ENCODE data around the gene SASH1. TPM values are rescaled to one million over a fixed set of nuclear protein-coding genes. Genes with fewer than 3 reads are reported as not detected.

SASH1 gene
- total RNA-seq, 6 experiments from 2014 or later, result 66.0 to 91.4 (median 88.4) TPM

- Mint-ChIP-seq H3K4me1 (ENCODE audit: low read depth) (peaks cover 85% of the 10 kb centered on the region), H3K4me3 (no peak overlapping the region), H3K27me3 (ENCODE audit: insufficient read depth) (no peaks in the 10 kb centered on the region), H3K36me3 (ENCODE audit: low read depth) (peaks cover 23% of the 10 kb centered on the region; the same call in 1 of the 2 replicates), H3K27ac (peak overlapping the region; percentile 19; the same call in 1 of the 2 replicates), H3K9me3 (no peaks in the 10 kb centered on the region)
- DNase-seq, result no peak
- TF ChIP-seq CTCF (IDR thresholded peaks at IDR 0.05), result no peak
These were observed 33.3 kb upstream of the SASH1 start for GRCh38 chr6:148309301-148309700.

- Mint-ChIP-seq H3K9me3 (no peaks in the 10 kb centered on the region), H3K27me3 (ENCODE audit: insufficient read depth) (no peaks in the 10 kb centered on the region), H3K4me3 (no peak overlapping the region), H3K36me3 (ENCODE audit: low read depth) (peaks cover 9% of the 10 kb centered on the region; the same call in 1 of the 2 replicates), H3K4me1 (ENCODE audit: low read depth) (peaks cover 59% of the 10 kb centered on the region), H3K27ac (peak overlapping the region; percentile 34)
- no peak for TF ChIP-seq CTCF (IDR thresholded peaks at IDR 0.05)
- DNase-seq, result peak; percentile 16
These were observed 30.5 kb upstream of the SASH1 start for GRCh38 chr6:148311966-148312669.

DNA sequence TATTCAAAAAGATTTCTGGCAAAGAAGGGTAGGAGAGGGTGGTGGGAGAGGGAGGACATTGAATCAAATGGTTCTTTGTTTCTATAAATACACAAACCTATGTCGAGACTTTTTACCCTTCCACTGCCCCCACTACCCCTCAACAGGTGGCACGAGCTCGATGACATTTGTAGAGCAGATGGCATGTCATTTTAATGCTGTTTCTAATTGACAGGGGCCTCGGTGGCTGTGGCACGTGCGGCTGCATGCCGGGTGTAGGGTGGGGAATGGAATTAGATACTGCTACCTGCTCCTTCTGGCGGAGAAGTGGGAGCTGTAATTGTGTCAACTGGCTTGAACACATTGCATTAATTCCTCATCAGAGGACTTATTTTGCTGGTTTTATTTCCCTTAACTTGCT lies 29.1 kb upstream of the SASH1 start:
- Mint-ChIP-seq H3K4me3 (no peak overlapping the region), H3K27ac (peak overlapping the region; percentile 59), H3K4me1 (ENCODE audit: low read depth) (peaks cover 48% of the 10 kb centered on the region), H3K9me3 (no peaks in the 10 kb centered on the region), H3K27me3 (ENCODE audit: insufficient read depth) (no peaks in the 10 kb centered on the region), H3K36me3 (ENCODE audit: low read depth) (0 out of 2 replicates have a peak, but pooled peaks cover 5% of the 10 kb centered on the region)
- no peak for TF ChIP-seq CTCF (IDR thresholded peaks at IDR 0.05)
- DNase-seq, result no peak

GRCh38 chr6:148316308-148316707 lies 26.3 kb upstream of the SASH1 start:
- H3K9me3 Mint-ChIP-seq, result no peaks in the 10 kb centered on the region
- no peak for DNase-seq
- H3K27ac Mint-ChIP-seq, result no peak overlapping the region
- no peak overlapping the region for H3K4me3 Mint-ChIP-seq
- no peak for TF ChIP-seq CTCF (IDR thresholded peaks at IDR 0.05)
- no peaks in the 10 kb centered on the region for H3K27me3 Mint-ChIP-seq (ENCODE audit: insufficient read depth)
- peaks cover 21% of the 10 kb centered on the region for H3K36me3 Mint-ChIP-seq (ENCODE audit: low read depth)
- H3K4me1 Mint-ChIP-seq (ENCODE audit: low read depth), result peaks cover 28% of the 10 kb centered on the region

DNA sequence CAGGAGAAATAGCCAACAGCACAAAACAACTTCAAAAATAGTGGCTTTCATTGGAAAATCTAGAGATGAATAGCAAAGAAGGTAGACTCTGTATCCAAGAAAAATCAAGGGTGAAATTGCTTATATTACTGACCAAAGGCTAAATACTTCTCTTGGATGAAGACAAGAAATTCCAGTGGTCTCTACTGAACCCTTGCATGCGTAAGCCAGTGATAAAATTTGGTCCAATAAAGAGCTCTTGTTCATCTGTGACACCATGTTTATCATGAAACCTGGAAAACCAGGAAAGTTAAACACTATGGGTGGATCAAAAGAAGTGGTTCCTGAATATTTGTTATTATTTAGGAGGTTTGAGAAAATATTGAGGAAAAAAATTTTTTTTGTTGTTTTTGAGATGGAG lies 25.6 kb upstream of the SASH1 start:
- Mint-ChIP-seq H3K27ac (no peak overlapping the region), H3K36me3 (ENCODE audit: low read depth) (peaks cover 28% of the 10 kb centered on the region), H3K9me3 (no peaks in the 10 kb centered on the region), H3K27me3 (ENCODE audit: insufficient read depth) (no peaks in the 10 kb centered on the region), H3K4me3 (no peak overlapping the region), H3K4me1 (ENCODE audit: low read depth) (peaks cover 25% of the 10 kb centered on the region)
- DNase-seq, result no peak
- no peak for TF ChIP-seq CTCF (IDR thresholded peaks at IDR 0.05)
